Calu3 (cell line): ENCODE measurements around the gene TNFAIP8L3. TPM values are rescaled to one million over a fixed set of nuclear protein-coding genes. Genes with fewer than 3 reads are reported as not detected.

ENCODE experiments used
- BruUV-seq: library from RNA; stranded (reverse); fragments of 400-500 nt; replicated peaks from 2 replicates; lab custom pipeline; 2021; lab: Mats Ljungman, UMichigan
- CTCF ChIA-PET: fragments of 300-600 bp; sonication (Branson Sonifier 250); formaldehyde crosslinking; loops from one replicate; lab custom pipeline; 2022; ENCODE audit warnings: antibody characterized with exemption; lab: Charles Lee
- DNase-seq: peaks from one replicate; pipeline ENCODE4 v3.0.0; 2022
- H3K27ac Mint-ChIP-seq: one replicate; pipeline ENCODE4 v1.8.0; 2022; ENCODE audit warnings: mixed read lengths; ENCODE audit not compliant: unreplicated experiment
- H3K27me3 Mint-ChIP-seq: one replicate; pipeline ENCODE4 v1.8.0; 2022; ENCODE audit warnings: mixed read lengths; ENCODE audit not compliant: unreplicated experiment
- H3K36me3 Mint-ChIP-seq: one replicate; pipeline ENCODE4 v1.8.0; 2022; ENCODE audit warnings: mild to moderate bottlenecking, moderate library complexity, mixed read lengths; ENCODE audit not compliant: insufficient read depth, unreplicated experiment
- H3K4me1 Mint-ChIP-seq: one replicate; pipeline ENCODE4 v1.8.0; 2022; ENCODE audit warnings: mild to moderate bottlenecking, low read depth, mixed read lengths; ENCODE audit not compliant: unreplicated experiment
- H3K4me3 Mint-ChIP-seq: one replicate; pipeline ENCODE4 v1.8.0; 2022; ENCODE audit warnings: mild to moderate bottlenecking, low read depth, moderate library complexity, mixed read lengths; ENCODE audit not compliant: unreplicated experiment
- H3K9me3 Mint-ChIP-seq: one replicate; pipeline ENCODE4 v1.8.0; 2022; ENCODE audit warnings: low read depth, mixed read lengths; ENCODE audit not compliant: unreplicated experiment
- CTCF ChIP-seq: fragments of 200-600 bp; IDR thresholded peaks from one replicate; pipeline ENCODE4 v1.8.0; 2022; ENCODE audit warnings: antibody characterized with exemption; ENCODE audit not compliant: unreplicated experiment
- intact Hi-C: fragments of 100-400 bp; cut with micrococcal nuclease; formaldehyde crosslinking; loops from one replicate; pipeline ENCODE4 v1.10.0; 2022; ENCODE audit not compliant: unreplicated experiment
- total RNA-seq: library from RNA; stranded (reverse); gene quantifications from 2 replicates; pipeline ENCODE4 v1.2.3, GENCODE V29; 2022

Gene TNFAIP8L3
- total RNA-seq, 1 experiment from 2014 or later, result not detected

GRCh38 chr15:51103330-51103729 lies 8.6 kb upstream of the TNFAIP8L3 start:
- intact Hi-C loops, result no loop called here
- H3K4me1 Mint-ChIP-seq, result no peaks in the 10 kb centered on the region
- no TSS peak for BruUV-seq
- CTCF ChIA-PET, result interaction anchor here (1.4 kb wide), 1 partner anchor 17 kb away, joined by 3 read pairs; no protein-coding TSS in a partner anchor
- H3K36me3 Mint-ChIP-seq, result no peaks in the 10 kb centered on the region
- peaks cover 77% of the 10 kb centered on the region for H3K27me3 Mint-ChIP-seq
- H3K9me3 Mint-ChIP-seq, result peaks cover 2% of the 10 kb centered on the region
- H3K27ac Mint-ChIP-seq, result no peak overlapping the region
- TF ChIP-seq CTCF, result no peak
- no peak for DNase-seq
- H3K4me3 Mint-ChIP-seq, result no peak overlapping the region

- DNase-seq, result no peak
- no peak overlapping the region for H3K27ac Mint-ChIP-seq
- H3K27me3 Mint-ChIP-seq, result peaks cover 100% of the 10 kb centered on the region
- intact Hi-C loops, result no loop called here
- no peak overlapping the region for H3K4me3 Mint-ChIP-seq
- H3K36me3 Mint-ChIP-seq, result no peaks in the 10 kb centered on the region
- peaks cover 2% of the 10 kb centered on the region for H3K9me3 Mint-ChIP-seq
- CTCF ChIA-PET, result no interaction called here
- H3K4me1 Mint-ChIP-seq, result no peaks in the 10 kb centered on the region
- TF ChIP-seq CTCF, result no peak
- BruUV-seq, result no TSS peak
Observed at GRCh38 chr15:51100785-51101489, 6.2 kb upstream of the TNFAIP8L3 start.

- H3K36me3 Mint-ChIP-seq, result no peaks in the 10 kb centered on the region
- H3K4me1 Mint-ChIP-seq, result no peaks in the 10 kb centered on the region
- no peak overlapping the region for H3K4me3 Mint-ChIP-seq
- H3K27me3 Mint-ChIP-seq, result peaks cover 100% of the 10 kb centered on the region
- H3K9me3 Mint-ChIP-seq, result peaks cover 2% of the 10 kb centered on the region
- no peak for DNase-seq
- intact Hi-C loops, result no loop called here
- no TSS peak for BruUV-seq
- no peak overlapping the region for H3K27ac Mint-ChIP-seq
- CTCF ChIA-PET, result no interaction called here
- TF ChIP-seq CTCF, result no peak
Observed at GRCh38 chr15:51099185-51099584, 4.5 kb upstream of the TNFAIP8L3 start.

GRCh38 chr15:51098331-51098619 lies 3.6 kb upstream of the TNFAIP8L3 start:
- intact Hi-C loops, result no loop called here
- Mint-ChIP-seq H3K4me3 (no peak overlapping the region), H3K36me3 (no peaks in the 10 kb centered on the region), H3K27ac (no peak overlapping the region), H3K27me3 (peaks cover 100% of the 10 kb centered on the region), H3K4me1 (no peaks in the 10 kb centered on the region), H3K9me3 (peaks cover 2% of the 10 kb centered on the region)
- DNase-seq, result no peak
- no TSS peak for BruUV-seq
- no peak for TF ChIP-seq CTCF
- CTCF ChIA-PET, result no interaction called here
